ENCODE results near the gene WT1.
A peak's percentile ranks its signal among the peaks of the same experiment; 100 is the strongest.

The WT1 gene

DNA sequence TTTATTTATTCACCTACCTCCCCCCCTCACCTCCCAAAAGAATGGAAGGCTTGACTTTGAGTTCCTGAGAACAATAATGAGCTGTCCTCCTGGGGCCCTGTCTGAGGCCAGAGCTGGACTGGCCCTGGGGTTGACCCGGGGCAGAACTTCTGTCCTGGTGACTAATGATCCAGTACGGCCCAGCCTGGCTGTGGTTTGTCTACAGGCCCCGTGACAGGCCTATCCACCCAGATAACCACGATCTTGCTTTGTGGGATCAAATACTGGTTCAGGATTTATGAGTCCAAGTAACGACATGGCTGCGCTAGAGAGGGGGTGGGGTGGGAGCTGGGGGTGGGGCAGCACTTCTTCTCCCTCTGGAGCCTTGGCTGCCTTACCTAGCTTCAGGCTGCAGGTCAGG is 81.5 kb downstream of the WT1 start:
- no peak for DNase-seq (ENCODE audit: low read depth)
- H3K4me3 ChIP-seq (ENCODE audit: low read length) = no peak overlapping the region
- TF ChIP-seq, protein P1, sequence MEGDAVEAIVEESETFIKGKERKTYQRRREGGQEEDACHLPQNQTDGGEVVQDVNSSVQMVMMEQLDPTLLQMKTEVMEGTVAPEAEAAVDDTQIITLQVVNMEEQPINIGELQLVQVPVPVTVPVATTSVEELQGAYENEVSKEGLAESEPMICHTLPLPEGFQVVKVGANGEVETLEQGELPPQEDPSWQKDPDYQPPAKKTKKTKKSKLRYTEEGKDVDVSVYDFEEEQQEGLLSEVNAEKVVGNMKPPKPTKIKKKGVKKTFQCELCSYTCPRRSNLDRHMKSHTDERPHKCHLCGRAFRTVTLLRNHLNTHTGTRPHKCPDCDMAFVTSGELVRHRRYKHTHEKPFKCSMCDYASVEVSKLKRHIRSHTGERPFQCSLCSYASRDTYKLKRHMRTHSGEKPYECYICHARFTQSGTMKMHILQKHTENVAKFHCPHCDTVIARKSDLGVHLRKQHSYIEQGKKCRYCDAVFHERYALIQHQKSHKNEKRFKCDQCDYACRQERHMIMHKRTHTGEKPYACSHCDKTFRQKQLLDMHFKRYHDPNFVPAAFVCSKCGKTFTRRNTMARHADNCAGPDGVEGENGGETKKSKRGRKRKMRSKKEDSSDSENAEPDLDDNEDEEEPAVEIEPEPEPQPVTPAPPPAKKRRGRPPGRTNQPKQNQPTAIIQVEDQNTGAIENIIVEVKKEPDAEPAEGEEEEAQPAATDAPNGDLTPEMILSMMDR (conservative IDR thresholded peaks at IDR 0.05; ENCODE audit: low read length) = no peak

DNA sequence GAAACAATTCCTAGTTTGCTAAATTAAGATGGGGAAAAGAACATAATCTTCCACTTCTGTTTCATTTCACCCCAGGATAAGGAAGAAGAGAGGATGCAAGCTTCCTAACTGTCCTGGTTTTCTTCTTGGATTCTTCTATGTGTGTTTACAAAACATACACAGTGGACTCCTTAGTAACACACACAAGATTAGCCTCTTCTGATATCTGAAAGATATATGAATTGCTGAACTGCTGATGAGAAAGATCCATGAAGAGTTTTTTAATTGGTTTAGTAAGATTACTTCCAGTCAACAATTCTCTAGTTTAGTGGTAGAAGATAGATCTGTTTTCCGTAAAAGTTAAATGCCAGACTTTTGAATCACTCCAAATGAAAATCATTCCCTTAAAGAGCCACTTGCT is 86.8 kb downstream of the WT1 start:
- no peak overlapping the region for H3K4me3 ChIP-seq (ENCODE audit: low read length)
- DNase-seq (ENCODE audit: low read depth) = peak; percentile 23
- TF ChIP-seq, protein P1 (conservative IDR thresholded peaks at IDR 0.05; ENCODE audit: low read length) = no peak

DNA sequence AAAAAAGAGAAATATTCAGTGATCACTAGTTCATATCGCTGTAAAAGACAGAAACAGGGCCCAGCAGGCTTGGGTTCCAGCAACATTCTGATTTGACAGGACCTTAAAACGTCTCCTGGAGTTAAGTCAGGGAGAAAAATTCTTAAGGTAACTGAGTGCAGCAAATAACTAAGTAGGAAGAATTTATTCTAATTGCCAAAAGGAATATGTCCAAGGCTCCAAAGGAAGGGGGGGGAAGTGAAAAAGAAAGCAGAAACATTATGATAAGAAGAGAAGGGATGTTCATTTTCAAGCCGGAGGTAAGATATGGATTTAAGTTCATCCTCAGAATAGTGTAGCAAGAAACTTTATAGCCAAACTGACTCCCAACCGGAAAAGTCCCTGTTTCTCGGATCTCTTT is 90.4 kb downstream of the WT1 start:
- H3K4me3 ChIP-seq (ENCODE audit: low read length) = no peak overlapping the region
- DNase-seq (ENCODE audit: low read depth) = no peak
- TF ChIP-seq, protein P1 (conservative IDR thresholded peaks at IDR 0.05; ENCODE audit: low read length) = no peak

DNA sequence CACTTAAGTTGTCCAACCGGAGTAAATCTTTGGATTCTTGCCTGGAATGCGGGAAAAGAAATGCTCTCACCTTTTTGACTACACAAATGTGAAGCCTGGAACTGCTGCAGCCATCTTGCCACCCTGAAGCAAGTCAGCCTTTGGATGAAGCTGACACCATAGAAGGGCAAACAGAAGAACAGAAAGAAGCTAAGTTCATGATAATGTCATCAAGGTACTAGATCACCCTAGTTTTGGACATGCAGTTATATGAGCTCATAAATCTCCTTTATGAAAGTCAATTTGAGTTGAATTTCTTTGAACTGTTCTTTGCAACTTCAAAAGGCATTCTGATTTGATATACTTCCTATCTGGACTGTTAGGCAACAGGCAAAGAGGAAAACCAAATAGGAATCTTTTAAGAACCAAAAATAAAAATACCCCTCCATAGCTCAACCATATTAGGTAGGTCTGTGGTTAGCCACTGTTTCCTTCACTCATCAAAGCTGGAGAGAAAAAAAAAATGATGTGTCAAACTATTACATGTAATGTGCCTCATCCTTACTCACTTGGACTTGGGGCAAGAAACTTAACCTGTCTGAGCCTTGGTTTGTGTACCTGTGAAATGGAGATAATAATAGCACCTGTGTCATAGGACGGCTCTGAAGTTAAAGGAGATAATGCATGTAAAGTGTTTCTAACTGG is 91.9 kb downstream of the WT1 start:
- no peak for DNase-seq (ENCODE audit: low read depth)
- TF ChIP-seq, protein P1 (conservative IDR thresholded peaks at IDR 0.05; ENCODE audit: low read length) = no peak
- H3K4me3 ChIP-seq (ENCODE audit: low read length) = no peak overlapping the region

DNA sequence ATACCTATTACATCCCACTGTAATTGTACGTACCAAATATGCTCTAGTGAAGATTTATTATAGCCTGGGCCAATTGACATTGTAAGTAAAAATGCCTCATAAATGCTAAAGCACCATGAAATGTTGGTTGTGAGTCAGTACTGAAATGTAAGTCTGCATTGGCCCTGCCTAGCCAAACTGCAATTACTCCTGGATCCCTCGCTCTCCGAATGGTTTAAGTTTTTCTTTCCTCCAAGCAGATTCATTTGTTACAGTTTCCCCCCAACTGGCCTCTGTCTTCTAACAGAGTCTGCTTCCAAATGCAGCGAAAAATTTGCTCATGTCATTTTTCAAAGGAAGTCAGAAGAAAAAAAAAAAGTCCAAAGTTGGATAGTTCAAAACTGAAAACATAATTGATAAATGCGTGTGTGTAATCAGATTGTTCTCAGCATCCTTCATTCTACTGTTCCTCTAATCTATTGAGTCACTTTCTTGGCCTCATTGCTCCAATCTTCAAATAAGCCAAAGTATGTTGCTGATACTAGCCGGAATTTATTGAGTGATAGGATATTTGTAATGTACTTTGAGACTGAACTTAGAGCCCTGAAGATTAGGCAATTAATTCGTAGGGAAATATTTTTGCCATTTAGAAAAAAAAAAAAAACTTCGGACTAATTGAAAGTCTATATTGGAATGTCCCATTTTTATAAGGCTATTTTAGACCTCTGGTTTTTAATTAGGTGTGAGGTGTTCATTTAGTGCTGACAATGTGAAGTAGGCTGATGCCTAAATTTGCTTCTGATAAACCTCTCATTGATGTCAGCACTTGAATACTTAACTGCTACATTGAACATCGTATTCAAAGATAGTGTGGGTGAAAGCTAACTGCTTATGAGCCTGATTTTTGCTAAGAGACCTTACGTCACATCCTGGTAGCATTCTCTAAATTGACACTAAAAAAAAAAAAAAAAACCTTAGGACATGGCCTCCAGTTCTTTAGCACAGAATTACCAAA is 93.4 kb downstream of the WT1 start:
- TF ChIP-seq, protein P1 (conservative IDR thresholded peaks at IDR 0.05; ENCODE audit: low read length) = no peak
- DNase-seq (ENCODE audit: low read depth) = no peak
- H3K4me3 ChIP-seq (ENCODE audit: low read length) = no peak overlapping the region

DNA sequence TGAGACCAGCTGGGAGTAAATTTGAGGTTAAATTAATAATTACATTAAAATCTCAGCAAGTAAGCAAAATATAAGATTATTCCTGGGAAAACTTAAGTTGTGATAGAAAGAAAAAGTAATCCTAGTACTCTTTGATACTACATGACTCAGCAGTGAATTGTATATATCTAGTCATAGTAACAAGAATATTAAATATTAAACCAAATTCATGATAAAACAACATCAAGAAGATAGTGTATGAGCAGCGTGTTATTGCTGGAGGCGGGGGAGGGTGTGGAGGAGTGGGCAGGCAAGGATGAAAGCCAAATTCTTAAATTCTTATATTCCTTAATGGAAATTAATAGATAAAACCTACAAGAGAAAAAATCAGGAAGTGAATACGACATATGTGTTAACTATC is 95.2 kb downstream of the WT1 start:
- no peak overlapping the region for H3K4me3 ChIP-seq (ENCODE audit: low read length)
- no peak for DNase-seq (ENCODE audit: low read depth)
- TF ChIP-seq, protein P1 (conservative IDR thresholded peaks at IDR 0.05; ENCODE audit: low read length) = no peak
